ENCODE results near the gene RPLP2.
A peak's percentile ranks its signal among the peaks of the same experiment; 100 is the strongest.

The RPLP2 gene

DNA sequence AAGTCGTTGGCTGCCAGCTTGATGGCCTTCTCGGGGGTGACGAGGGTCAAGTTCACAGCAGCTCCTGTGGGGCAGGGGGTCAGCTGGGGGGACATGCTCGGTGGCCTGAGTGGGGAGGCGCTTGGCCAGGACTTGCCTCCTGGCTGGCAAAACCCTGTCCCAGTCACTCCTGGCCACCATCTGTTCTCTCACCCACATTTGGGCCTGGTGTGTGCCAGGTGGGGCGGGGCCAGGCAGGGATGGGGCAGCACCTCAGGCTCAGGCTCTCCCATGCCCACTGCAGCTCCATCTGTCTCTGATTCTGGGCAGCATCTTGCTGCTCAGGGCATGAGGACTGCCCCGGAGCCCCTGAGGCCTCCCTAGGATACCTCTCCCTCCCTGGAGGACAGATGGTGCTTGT, 16.2 kb upstream of the RPLP2 start:
- CTCF ChIA-PET: interaction anchor here (0.6 to 0.7 kb wide), 2 partner anchors 46 to 158 kb away, joined by 3 to 6 read pairs; no protein-coding TSS in a partner anchor
- POLR2A ChIA-PET: interaction anchor here (0.7 to 0.9 kb wide), 2 partner anchors 10 to 16 kb away, joined by 4 to 9 read pairs; no protein-coding TSS in a partner anchor

DNA sequence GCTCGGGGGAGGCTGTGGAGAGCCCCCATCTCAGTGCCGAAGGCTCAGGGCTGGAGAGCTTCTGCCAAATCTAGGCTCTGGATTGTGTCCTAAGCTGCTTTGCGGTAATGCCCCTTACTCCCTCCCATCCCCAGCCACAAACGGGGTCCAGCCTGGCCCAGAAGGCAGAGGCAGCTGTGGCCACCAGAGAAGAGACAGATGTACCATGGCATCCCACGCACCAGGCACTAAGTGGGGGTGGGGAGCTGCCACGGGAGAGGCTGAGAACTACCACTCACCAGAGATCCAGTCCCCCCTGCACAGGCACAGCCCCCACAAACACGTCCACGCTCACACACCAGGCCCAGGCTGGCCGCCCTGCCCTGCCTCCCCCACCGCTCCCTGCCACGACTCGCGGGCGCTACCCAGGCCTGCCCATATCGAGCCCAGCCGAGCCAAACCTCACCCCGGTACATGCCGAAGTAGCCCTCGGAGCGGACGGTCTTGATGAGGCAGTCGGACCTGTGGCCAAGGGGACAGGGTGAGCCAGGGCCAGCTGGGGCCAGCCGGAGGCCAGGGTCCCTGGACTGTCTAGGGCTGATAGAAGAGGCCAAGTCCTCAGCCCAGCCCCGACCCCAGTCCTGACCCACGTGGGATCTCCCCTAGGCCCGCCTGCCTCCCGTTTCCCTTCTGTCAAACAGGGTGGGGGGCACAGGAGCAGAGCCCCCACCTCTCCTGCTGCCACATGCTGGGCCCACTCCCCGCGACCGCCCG, 15.6 kb upstream of the RPLP2 start:
- no peak overlapping the region for H3K4me3 ChIP-seq (ENCODE audit: low read depth, low read length)
- POLR2A ChIA-PET: interaction anchor here (0.9 kb wide), 1 partner anchor 11 kb away, joined by 4 read pairs; no protein-coding TSS in a partner anchor
- CTCF ChIA-PET: no interaction called here

More for the DNA sequence above, 16.2 kb upstream of the RPLP2 start:
- Histone ChIP-seq H3K27ac (ENCODE audit: extremely low read depth, low read depth, low read length) (no peak overlapping the region), H3K4me3 (ENCODE audit: low read depth, low read length) (no peak overlapping the region), H3K36me3 (ENCODE audit: control insufficient read depth in 2 of 2, insufficient read depth in 1 of 2, low read length in 2 of 2) (peaks cover 0 to 33% of the 10 kb centered on the region in 2 experiments; a peak in 1 of 3 replicates), H3K4me1 (ENCODE audit: control insufficient read depth, insufficient read depth, low read length) (peaks cover 6% of the 10 kb centered on the region), H3K9me3 (ENCODE audit: control insufficient read depth, insufficient read depth, low read depth, low read length) (no peaks in the 10 kb centered on the region)
- TF ChIP-seq ZNF112 (tag by site-specific recombination; IDR thresholded peaks at IDR 0.05): no peak
- no peak for TF ChIP-seq GLIS2 (tag by site-specific recombination; IDR thresholded peaks at IDR 0.05)
- TF ChIP-seq ZNF16 (tag by site-specific recombination; IDR thresholded peaks at IDR 0.05; ENCODE audit: low read depth): no peak
- no peak for TF ChIP-seq ZBTB7A (tag by site-specific recombination; IDR thresholded peaks at IDR 0.05; ENCODE audit: low read depth)
- no peak for TF ChIP-seq ZNF223 (tag by site-specific recombination; IDR thresholded peaks at IDR 0.05)
- TF ChIP-seq, protein P1, sequence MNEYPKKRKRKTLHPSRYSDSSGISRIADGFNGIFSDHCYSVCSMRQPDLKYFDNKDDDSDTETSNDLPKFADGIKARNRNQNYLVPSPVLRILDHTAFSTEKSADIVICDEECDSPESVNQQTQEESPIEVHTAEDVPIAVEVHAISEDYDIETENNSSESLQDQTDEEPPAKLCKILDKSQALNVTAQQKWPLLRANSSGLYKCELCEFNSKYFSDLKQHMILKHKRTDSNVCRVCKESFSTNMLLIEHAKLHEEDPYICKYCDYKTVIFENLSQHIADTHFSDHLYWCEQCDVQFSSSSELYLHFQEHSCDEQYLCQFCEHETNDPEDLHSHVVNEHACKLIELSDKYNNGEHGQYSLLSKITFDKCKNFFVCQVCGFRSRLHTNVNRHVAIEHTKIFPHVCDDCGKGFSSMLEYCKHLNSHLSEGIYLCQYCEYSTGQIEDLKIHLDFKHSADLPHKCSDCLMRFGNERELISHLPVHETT (tag by site-specific recombination; IDR thresholded peaks at IDR 0.05): no peak
- no peak for TF ChIP-seq ZNF221 (tag by site-specific recombination; IDR thresholded peaks at IDR 0.05; ENCODE audit: borderline replicate concordance)
- no peak for TF ChIP-seq ZNF707 (tag by site-specific recombination; IDR thresholded peaks at IDR 0.05)
- no peak for TF ChIP-seq ZNF624 (tag by site-specific recombination; IDR thresholded peaks at IDR 0.05)
- TF ChIP-seq, protein P2, sequence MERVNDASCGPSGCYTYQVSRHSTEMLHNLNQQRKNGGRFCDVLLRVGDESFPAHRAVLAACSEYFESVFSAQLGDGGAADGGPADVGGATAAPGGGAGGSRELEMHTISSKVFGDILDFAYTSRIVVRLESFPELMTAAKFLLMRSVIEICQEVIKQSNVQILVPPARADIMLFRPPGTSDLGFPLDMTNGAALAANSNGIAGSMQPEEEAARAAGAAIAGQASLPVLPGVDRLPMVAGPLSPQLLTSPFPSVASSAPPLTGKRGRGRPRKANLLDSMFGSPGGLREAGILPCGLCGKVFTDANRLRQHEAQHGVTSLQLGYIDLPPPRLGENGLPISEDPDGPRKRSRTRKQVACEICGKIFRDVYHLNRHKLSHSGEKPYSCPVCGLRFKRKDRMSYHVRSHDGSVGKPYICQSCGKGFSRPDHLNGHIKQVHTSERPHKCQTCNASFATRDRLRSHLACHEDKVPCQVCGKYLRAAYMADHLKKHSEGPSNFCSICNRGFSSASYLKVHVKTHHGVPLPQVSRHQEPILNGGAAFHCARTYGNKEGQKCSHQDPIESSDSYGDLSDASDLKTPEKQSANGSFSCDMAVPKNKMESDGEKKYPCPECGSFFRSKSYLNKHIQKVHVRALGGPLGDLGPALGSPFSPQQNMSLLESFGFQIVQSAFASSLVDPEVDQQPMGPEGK (tag by site-specific recombination; IDR thresholded peaks at IDR 0.05): no peak
- TF ChIP-seq ZFP37 (tag by site-specific recombination; IDR thresholded peaks at IDR 0.05): no peak
- TF ChIP-seq KLF9 (tag by site-specific recombination; IDR thresholded peaks at IDR 0.05; ENCODE audit: low read depth): no peak

More for the DNA sequence above, 15.6 kb upstream of the RPLP2 start:
- Histone ChIP-seq H3K9me3 (ENCODE audit: control insufficient read depth, insufficient read depth, low read depth, low read length) (no peaks in the 10 kb centered on the region), H3K4me1 (ENCODE audit: control insufficient read depth, insufficient read depth, low read length) (peaks cover 6% of the 10 kb centered on the region), H3K27ac (ENCODE audit: extremely low read depth, low read depth, low read length) (no peak overlapping the region), H3K36me3 (ENCODE audit: control insufficient read depth in 2 of 2, insufficient read depth in 1 of 2, low read length in 2 of 2) (peaks cover 0 to 37% of the 10 kb centered on the region in 2 experiments; a peak in 1 of 3 replicates)
- TF ChIP-seq, protein P3, sequence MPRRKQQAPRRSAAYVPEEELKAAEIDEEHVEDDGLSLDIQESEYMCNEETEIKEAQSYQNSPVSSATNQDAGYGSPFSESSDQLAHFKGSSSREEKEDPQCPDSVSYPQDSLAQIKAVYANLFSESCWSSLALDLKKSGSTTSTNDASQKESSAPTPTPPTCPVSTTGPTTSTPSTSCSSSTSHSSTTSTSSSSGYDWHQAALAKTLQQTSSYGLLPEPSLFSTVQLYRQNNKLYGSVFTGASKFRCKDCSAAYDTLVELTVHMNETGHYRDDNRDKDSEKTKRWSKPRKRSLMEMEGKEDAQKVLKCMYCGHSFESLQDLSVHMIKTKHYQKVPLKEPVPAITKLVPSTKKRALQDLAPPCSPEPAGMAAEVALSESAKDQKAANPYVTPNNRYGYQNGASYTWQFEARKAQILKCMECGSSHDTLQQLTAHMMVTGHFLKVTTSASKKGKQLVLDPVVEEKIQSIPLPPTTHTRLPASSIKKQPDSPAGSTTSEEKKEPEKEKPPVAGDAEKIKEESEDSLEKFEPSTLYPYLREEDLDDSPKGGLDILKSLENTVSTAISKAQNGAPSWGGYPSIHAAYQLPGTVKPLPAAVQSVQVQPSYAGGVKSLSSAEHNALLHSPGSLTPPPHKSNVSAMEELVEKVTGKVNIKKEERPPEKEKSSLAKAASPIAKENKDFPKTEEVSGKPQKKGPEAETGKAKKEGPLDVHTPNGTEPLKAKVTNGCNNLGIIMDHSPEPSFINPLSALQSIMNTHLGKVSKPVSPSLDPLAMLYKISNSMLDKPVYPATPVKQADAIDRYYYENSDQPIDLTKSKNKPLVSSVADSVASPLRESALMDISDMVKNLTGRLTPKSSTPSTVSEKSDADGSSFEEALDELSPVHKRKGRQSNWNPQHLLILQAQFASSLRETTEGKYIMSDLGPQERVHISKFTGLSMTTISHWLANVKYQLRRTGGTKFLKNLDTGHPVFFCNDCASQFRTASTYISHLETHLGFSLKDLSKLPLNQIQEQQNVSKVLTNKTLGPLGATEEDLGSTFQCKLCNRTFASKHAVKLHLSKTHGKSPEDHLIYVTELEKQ (tag by site-specific recombination; IDR thresholded peaks at IDR 0.05; ENCODE audit: borderline replicate concordance): no peak
- no peak for TF ChIP-seq ZNF514 (tag by site-specific recombination; IDR thresholded peaks at IDR 0.05)
- no peak for TF ChIP-seq ZNF404 (tag by site-specific recombination; IDR thresholded peaks at IDR 0.05)
- TF ChIP-seq ZFHX2 (tag by site-specific recombination; conservative IDR thresholded peaks at IDR 0.05): peak; percentile 30
- no peak for TF ChIP-seq ZNF558 (tag by site-specific recombination; IDR thresholded peaks at IDR 0.05)

All from HEK293 (cell line).